ENCODE data around the gene SOD1. TPM values are rescaled to one million over a fixed set of nuclear protein-coding genes. Genes with fewer than 3 reads are reported as not detected.
A peak's percentile ranks its signal among the peaks of the same experiment; 100 is the strongest.

SOD1 gene
- total RNA-seq, 1 donor from 2014 or later: 162 TPM

- no peak for TF ChIP-seq POLR2AphosphoS5 (IDR thresholded peaks at IDR 0.05; ENCODE audit: insufficient read depth in 1 of 2, low read depth in 1 of 2)
- TF ChIP-seq POLR2A (IDR thresholded peaks at IDR 0.05): no peak
- no peak for TF ChIP-seq CTCF (IDR thresholded peaks at IDR 0.05)
- H3K4me3 ChIP-seq: no peak overlapping the region
- peaks cover 0 to 41% of the 10 kb centered on the region in 2 donors for H3K36me3 ChIP-seq
- no peak for DNase-seq (ENCODE audit: extremely low spot score in 2 of 2)
- intact Hi-C loops (cut with DNase I): no loop called here
- H3K4me1 ChIP-seq: peaks cover 65% of the 10 kb centered on the region
- no peaks in the 10 kb centered on the region for H3K27me3 ChIP-seq
- no peak overlapping the region for H3K27ac ChIP-seq
- H3K9me3 ChIP-seq: no peaks in the 10 kb centered on the region
Observed at GRCh38 chr21:31667639-31668038, 8.1 kb downstream of the SOD1 start.

- H3K27ac ChIP-seq: peak overlapping the region; percentile 9
- intact Hi-C loops (cut with DNase I): no loop called here
- TF ChIP-seq CTCF (IDR thresholded peaks at IDR 0.05) (no peak), POLR2AphosphoS5 (IDR thresholded peaks at IDR 0.05; ENCODE audit: insufficient read depth in 1 of 2, low read depth in 1 of 2) (peak in 1 of 2 donors; percentile 49)
- H3K4me3 ChIP-seq: no peak overlapping the region
- DNase-seq (ENCODE audit: extremely low spot score in 2 of 2): no peak
- H3K36me3 ChIP-seq: peaks cover 0 to 36% of the 10 kb centered on the region in 2 donors
- no peaks in the 10 kb centered on the region for H3K9me3 ChIP-seq
- peaks cover 53% of the 10 kb centered on the region for H3K4me1 ChIP-seq
- no peaks in the 10 kb centered on the region for H3K27me3 ChIP-seq
Observed at GRCh38 chr21:31668651-31669491, 9.4 kb downstream of the SOD1 start.

- intact Hi-C loops (cut with DNase I): no loop called here
- DNase-seq (ENCODE audit: extremely low spot score in 2 of 2): no peak
- Histone ChIP-seq H3K9me3 (no peaks in the 10 kb centered on the region), H3K27me3 (no peaks in the 10 kb centered on the region), H3K4me3 (no peak overlapping the region), H3K36me3 (peaks cover 0 to 24% of the 10 kb centered on the region in 2 donors), H3K4me1 (peaks cover 41% of the 10 kb centered on the region), H3K27ac (peak overlapping the region; percentile 9)
- no peak for TF ChIP-seq POLR2AphosphoS5 (IDR thresholded peaks at IDR 0.05; ENCODE audit: insufficient read depth in 1 of 2, low read depth in 1 of 2)
- TF ChIP-seq CTCF (IDR thresholded peaks at IDR 0.05): no peak
- TF ChIP-seq POLR2A (IDR thresholded peaks at IDR 0.05): no peak
Observed at GRCh38 chr21:31670070-31670469, 10.6 kb downstream of the SOD1 start.

GRCh38 chr21:31671146-31671716 is 11.7 kb downstream of the SOD1 start:
- TF ChIP-seq POLR2AphosphoS5 (IDR thresholded peaks at IDR 0.05; ENCODE audit: insufficient read depth in 1 of 2, low read depth in 1 of 2) (no peak), CTCF (IDR thresholded peaks at IDR 0.05) (no peak), POLR2A (IDR thresholded peaks at IDR 0.05) (no peak)
- Histone ChIP-seq H3K36me3 (peaks cover 0 to 24% of the 10 kb centered on the region in 2 donors), H3K27ac (no peak overlapping the region), H3K27me3 (no peaks in the 10 kb centered on the region), H3K4me3 (no peak overlapping the region), H3K9me3 (no peaks in the 10 kb centered on the region), H3K4me1 (peaks cover 32% of the 10 kb centered on the region)
- DNase-seq (ENCODE audit: extremely low spot score in 2 of 2): no peak
- intact Hi-C loops (cut with DNase I): no loop called here

- TF ChIP-seq POLR2AphosphoS5 (IDR thresholded peaks at IDR 0.05; ENCODE audit: insufficient read depth in 1 of 2, low read depth in 1 of 2): no peak
- TF ChIP-seq POLR2A (IDR thresholded peaks at IDR 0.05): no peak
- no peak for TF ChIP-seq CTCF (IDR thresholded peaks at IDR 0.05)
- Histone ChIP-seq H3K4me3 (no peak overlapping the region), H3K36me3 (peaks cover 0 to 22% of the 10 kb centered on the region in 2 donors), H3K27ac (no peak overlapping the region), H3K27me3 (no peaks in the 10 kb centered on the region), H3K4me1 (peaks cover 25% of the 10 kb centered on the region), H3K9me3 (no peaks in the 10 kb centered on the region)
- DNase-seq (ENCODE audit: extremely low spot score in 2 of 2): no peak
- intact Hi-C loops (cut with DNase I): no loop called here
Observed at GRCh38 chr21:31671931-31672330, 12.4 kb downstream of the SOD1 start.

Data from vagina (tissue), 2 donors.